ENCODE data around the gene GSN.

DNA sequence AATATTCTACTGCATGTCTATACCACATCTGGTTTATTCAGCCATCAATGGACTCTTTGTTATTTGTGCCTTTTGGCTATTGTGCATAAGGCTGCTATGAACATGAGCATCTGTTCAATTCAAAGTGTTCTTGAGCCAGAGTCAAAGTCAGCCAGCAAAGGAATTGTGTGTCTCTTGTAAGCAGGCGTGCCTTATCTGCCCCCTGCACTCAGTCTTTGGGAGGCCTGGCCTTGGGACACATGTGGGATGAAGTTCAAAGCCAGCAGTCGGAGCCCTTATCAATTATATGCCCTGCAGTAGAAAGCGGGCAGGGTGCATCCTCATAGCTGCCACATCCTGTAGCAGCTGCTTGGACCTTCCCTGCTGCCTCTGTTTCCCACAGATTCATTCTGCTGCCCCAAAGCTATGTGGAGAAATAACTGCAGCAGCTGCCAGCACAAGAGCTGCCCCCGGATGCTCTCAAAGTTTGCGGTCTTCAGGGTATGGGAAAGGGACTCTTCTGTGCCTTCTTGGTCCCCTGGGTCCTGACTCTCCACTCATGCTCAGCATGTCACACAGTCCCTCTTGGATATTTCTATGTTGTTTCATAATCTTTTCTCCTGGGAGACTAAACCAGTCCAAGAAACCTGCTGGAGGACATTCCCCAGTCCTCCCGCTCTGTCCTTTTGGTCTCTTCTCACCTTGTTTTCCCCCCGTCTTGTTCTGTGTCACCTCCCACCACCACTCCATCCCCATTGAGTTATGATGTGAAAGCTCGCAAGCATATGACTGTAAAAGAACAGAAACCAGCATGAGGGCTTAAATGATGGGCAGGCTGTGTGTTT, 66.2 kb downstream of the GSN start:
- TF ChIP-seq CTCF (IDR thresholded peaks at IDR 0.05 in 2 of 3, conservative IDR thresholded peaks at IDR 0.05 in 1 of 3; ENCODE audit: control insufficient read depth in 2 of 3, extremely low read depth in 1 of 3, insufficient read depth in 1 of 3, low read depth in 3 of 3, low read length in 3 of 3): no peak
- TF ChIP-seq ESRRA (IDR thresholded peaks at IDR 0.05; ENCODE audit: low read length): no peak
- TF ChIP-seq SMAD1 (IDR thresholded peaks at IDR 0.05; ENCODE audit: low read depth, partially characterized antibody): no peak
- TF ChIP-seq, protein P1, sequence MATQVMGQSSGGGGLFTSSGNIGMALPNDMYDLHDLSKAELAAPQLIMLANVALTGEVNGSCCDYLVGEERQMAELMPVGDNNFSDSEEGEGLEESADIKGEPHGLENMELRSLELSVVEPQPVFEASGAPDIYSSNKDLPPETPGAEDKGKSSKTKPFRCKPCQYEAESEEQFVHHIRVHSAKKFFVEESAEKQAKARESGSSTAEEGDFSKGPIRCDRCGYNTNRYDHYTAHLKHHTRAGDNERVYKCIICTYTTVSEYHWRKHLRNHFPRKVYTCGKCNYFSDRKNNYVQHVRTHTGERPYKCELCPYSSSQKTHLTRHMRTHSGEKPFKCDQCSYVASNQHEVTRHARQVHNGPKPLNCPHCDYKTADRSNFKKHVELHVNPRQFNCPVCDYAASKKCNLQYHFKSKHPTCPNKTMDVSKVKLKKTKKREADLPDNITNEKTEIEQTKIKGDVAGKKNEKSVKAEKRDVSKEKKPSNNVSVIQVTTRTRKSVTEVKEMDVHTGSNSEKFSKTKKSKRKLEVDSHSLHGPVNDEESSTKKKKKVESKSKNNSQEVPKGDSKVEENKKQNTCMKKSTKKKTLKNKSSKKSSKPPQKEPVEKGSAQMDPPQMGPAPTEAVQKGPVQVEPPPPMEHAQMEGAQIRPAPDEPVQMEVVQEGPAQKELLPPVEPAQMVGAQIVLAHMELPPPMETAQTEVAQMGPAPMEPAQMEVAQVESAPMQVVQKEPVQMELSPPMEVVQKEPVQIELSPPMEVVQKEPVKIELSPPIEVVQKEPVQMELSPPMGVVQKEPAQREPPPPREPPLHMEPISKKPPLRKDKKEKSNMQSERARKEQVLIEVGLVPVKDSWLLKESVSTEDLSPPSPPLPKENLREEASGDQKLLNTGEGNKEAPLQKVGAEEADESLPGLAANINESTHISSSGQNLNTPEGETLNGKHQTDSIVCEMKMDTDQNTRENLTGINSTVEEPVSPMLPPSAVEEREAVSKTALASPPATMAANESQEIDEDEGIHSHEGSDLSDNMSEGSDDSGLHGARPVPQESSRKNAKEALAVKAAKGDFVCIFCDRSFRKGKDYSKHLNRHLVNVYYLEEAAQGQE (IDR thresholded peaks at IDR 0.05; ENCODE audit: low read depth, low read length): no peak
- TF ChIP-seq BHLHE40 (IDR thresholded peaks at IDR 0.05; ENCODE audit: borderline replicate concordance in 1 of 2, low read depth in 2 of 2, low read length in 1 of 2): no peak
- no peak for TF ChIP-seq RB1 (IDR thresholded peaks at IDR 0.05; ENCODE audit: borderline replicate concordance)
